Uterus (tissue), 4 donors: Measurements from ENCODE around the gene PRCP. TPM values are rescaled to one million over a fixed set of nuclear protein-coding genes. Genes with fewer than 3 reads are reported as not detected.

Experiments used
- DNase-seq, 2 donors: peaks; one replicate each; pipeline ENCODE4 v3.0.0-alpha.2; 2019 to 2020
- H3K27ac ChIP-seq, 2 donors: fragments of 200-600 bp; sonication (generic); 1 replicate in 1 of 2; 2 replicates in 1 of 2; pipeline ENCODE4 v1.5.1; 2016 to 2018
- H3K27me3 ChIP-seq, 2 donors: fragments of 200-600 bp; sonication (generic); one replicate each; pipeline ENCODE4 v1.5.1; 2018 to 2019; ENCODE audit warnings: control low read depth in 1 of 2
- H3K36me3 ChIP-seq, 2 donors: fragments of 200-600 bp; sonication (generic); one replicate each; pipeline ENCODE4 v1.5.1; 2019; ENCODE audit warnings: control low read depth in 1 of 2
- H3K4me1 ChIP-seq, 2 donors: fragments of 200-600 bp; sonication (generic); one replicate each; pipeline ENCODE4 v1.5.1; 2018 to 2019; ENCODE audit warnings: control low read depth in 1 of 2
- H3K4me3 ChIP-seq, 2 donors: fragments of 200-600 bp; sonication (generic); 1 replicate in 1 of 2; 2 replicates in 1 of 2; pipeline ENCODE4 v1.5.1; 2018 to 2019; ENCODE audit warnings: mild to moderate bottlenecking in 1 of 2
- H3K9me3 ChIP-seq, 2 donors: fragments of 200-600 bp; sonication (generic); one replicate each; pipeline ENCODE4 v1.5.1; 2019; ENCODE audit warnings: control low read depth in 1 of 2
- CTCF ChIP-seq, 4 experiments: fragments of 200-600 bp in 2 of 4; fragments of 450-650 bp in 2 of 4; sonication (generic) in 2 of 4; IDR thresholded peaks; one replicate each; pipeline ENCODE4 v1.5.1; 2016 to 2019; ENCODE audit warnings: antibody characterized with exemption in 4 of 4, mild to moderate bottlenecking in 2 of 4, moderate library complexity in 1 of 4
- POLR2A ChIP-seq, 2 donors: fragments of 450-650 bp; IDR thresholded peaks; one replicate each; pipeline ENCODE4 v1.6.1; 2016; ENCODE audit warnings: antibody characterized with exemption in 2 of 2, mild to moderate bottlenecking in 1 of 2, moderate library complexity in 1 of 2
- intact Hi-C: fragments of 100-400 bp; cut with DNase I; formaldehyde crosslinking; loops from one replicate; pipeline ENCODE4 v1.15.1; 2023; ENCODE audit warnings: low total_unique reads
- total RNA-seq, 4 donors: library from RNA; depleted of rRNA in 3 of 4; stranded (reverse); fragments of >200 nt in 3 of 4; gene quantifications; one replicate each; pipeline versions ENCODE4 v1.1.0 to v1.2.4, GENCODE V29; 2014 to 2023
- donor health status: DM: yes; HTN: yes; CAD: no.

PRCP gene
- total RNA-seq, 4 donors from 2014 or later, result 59.9 to 206 (median 92.3) TPM

- no peaks in the 10 kb centered on the region for H3K4me1 ChIP-seq
- no peaks in the 10 kb centered on the region for H3K27me3 ChIP-seq
- DNase-seq, result no peak
- intact Hi-C loops, result loop anchor here (10.0 kb wide), 1 partner anchor 289 kb away; the partner anchor contains the start of gene ANKRD42
- H3K27ac ChIP-seq, result no peak overlapping the region
- TF ChIP-seq CTCF (IDR thresholded peaks at IDR 0.05), result peak; percentile 43 to 72 (median 55)
- TF ChIP-seq POLR2A (IDR thresholded peaks at IDR 0.05), result no peak
- no peaks in the 10 kb centered on the region for H3K36me3 ChIP-seq
- no peak overlapping the region for H3K4me3 ChIP-seq
- H3K9me3 ChIP-seq, result no peaks in the 10 kb centered on the region
These were observed 6.0 kb upstream of the PRCP start for GRCh38 chr11:82906236-82906635.

GRCh38 chr11:82903843-82904586 is 3.8 kb upstream of the PRCP start:
- no peak overlapping the region for H3K4me3 ChIP-seq
- no peaks in the 10 kb centered on the region for H3K27me3 ChIP-seq
- no peaks in the 10 kb centered on the region for H3K9me3 ChIP-seq
- no peak for DNase-seq
- H3K36me3 ChIP-seq, result no peaks in the 10 kb centered on the region
- intact Hi-C loops, result loop anchor here (10.0 kb wide), 1 partner anchor 291 kb away; the partner anchor contains the start of gene ANKRD42
- TF ChIP-seq POLR2A (IDR thresholded peaks at IDR 0.05) (no peak), CTCF (IDR thresholded peaks at IDR 0.05) (no peak)
- no peak overlapping the region for H3K27ac ChIP-seq
- H3K4me1 ChIP-seq, result peaks cover 0 to 3% of the 10 kb centered on the region in 2 donors

- no peak overlapping the region for H3K4me3 ChIP-seq
- H3K9me3 ChIP-seq, result no peaks in the 10 kb centered on the region
- TF ChIP-seq CTCF (IDR thresholded peaks at IDR 0.05) (no peak), POLR2A (IDR thresholded peaks at IDR 0.05) (no peak)
- no peaks in the 10 kb centered on the region for H3K36me3 ChIP-seq
- no peaks in the 10 kb centered on the region for H3K27me3 ChIP-seq
- H3K4me1 ChIP-seq, result peaks cover 0 to 3% of the 10 kb centered on the region in 2 donors
- DNase-seq, result no peak
- no peak overlapping the region for H3K27ac ChIP-seq
- intact Hi-C loops, result loop anchor here (10.0 kb wide), 1 partner anchor 292 kb away; the partner anchor contains the start of gene ANKRD42
These were observed 2.6 kb upstream of the PRCP start for GRCh38 chr11:82902880-82903279.

GRCh38 chr11:82901922-82902485 is 1.8 kb upstream of the PRCP start:
- Histone ChIP-seq H3K9me3 (no peaks in the 10 kb centered on the region), H3K4me1 (peaks cover 0 to 3% of the 10 kb centered on the region in 2 donors), H3K27ac (peak overlapping the region in 1 of 2 donors; percentile 95), H3K4me3 (peak overlapping the region; percentile 67 to 75), H3K27me3 (no peaks in the 10 kb centered on the region), H3K36me3 (no peaks in the 10 kb centered on the region)
- no peak for DNase-seq
- TF ChIP-seq POLR2A (IDR thresholded peaks at IDR 0.05), result no peak
- TF ChIP-seq CTCF (IDR thresholded peaks at IDR 0.05), result no peak
- intact Hi-C loops, result loop anchor here (10.0 kb wide), 1 partner anchor 293 kb away; the partner anchor contains the start of gene ANKRD42
